HEK293 (cell line): ENCODE measurements around the gene MAP3K15.

ENCODE experiments used
- CTCF ChIA-PET: fragments of 350-600 bp; formaldehyde crosslinking; extraction: SDS; loops from one replicate; lab custom pipeline; 2021; ENCODE audit warnings: antibody characterized with exemption; lab: Yijun Ruan, JAX
- POLR2A ChIA-PET: fragments of 300-600 bp; formaldehyde crosslinking; extraction: SDS; loops from one replicate; lab custom pipeline; 2020; ENCODE audit warnings: antibody characterized with exemption, inconsistent platforms; lab: Yijun Ruan, JAX
- H3K27ac ChIP-seq: fragments of 200-500 bp; sonication (Bioruptor generic); 2 replicates; pipeline ENCODE4 v1.5.1; 2014; ENCODE audit warnings: low read depth, low read length, control low read depth, inconsistent platforms; ENCODE audit errors: extremely low read depth
- H3K36me3 ChIP-seq, 2 experiments: fragments of 200-500 bp in 1 of 2; sonication (Bioruptor generic) in 1 of 2; 1 replicate in 1 of 2; 2 replicates in 1 of 2; pipeline ENCODE4 v1.5.1; 2014 to 2017; ENCODE audit warnings: inconsistent platforms in 2 of 2, low read length in 2 of 2; ENCODE audit not compliant: control insufficient read depth in 2 of 2, insufficient read depth in 1 of 2
- H3K4me1 ChIP-seq: fragments of 200-500 bp; sonication (Bioruptor generic); 2 replicates; pipeline ENCODE4 v1.5.1; 2014; ENCODE audit warnings: mild to moderate bottlenecking, low read length, inconsistent platforms; ENCODE audit not compliant: control insufficient read depth, insufficient read depth
- H3K4me3 ChIP-seq: 2 replicates; pipeline ENCODE4 v1.5.1; 2011; ENCODE audit warnings: low read depth, mild to moderate bottlenecking, control low read depth, low read length, moderate library complexity
- H3K9me3 ChIP-seq: fragments of 200-500 bp; sonication (Bioruptor generic); 2 replicates; pipeline ENCODE4 v1.5.1; 2014; ENCODE audit warnings: low read depth, low read length, inconsistent platforms; ENCODE audit not compliant: control insufficient read depth, insufficient read depth
- CTCF ChIP-seq: fragments of 450-650 bp; formaldehyde crosslinking; IDR thresholded peaks from 2 replicates; pipeline ENCODE4 v1.5.1; 2016; ENCODE audit warnings: missing biosample characterization, missing genetic modification characterization
- EGR2 ChIP-seq: fragments of 450-650 bp; formaldehyde crosslinking; IDR thresholded peaks from 2 replicates; pipeline ENCODE4 v1.5.1; 2016; ENCODE audit warnings: low read depth, missing biosample characterization, missing genetic modification characterization
- GLIS1 ChIP-seq: fragments of 450-650 bp; formaldehyde crosslinking; IDR thresholded peaks from 2 replicates; pipeline ENCODE4 v1.5.1; 2016; ENCODE audit warnings: missing biosample characterization, missing genetic modification characterization
- MZF1 ChIP-seq: fragments of 450-650 bp; formaldehyde crosslinking; IDR thresholded peaks from 2 replicates; pipeline ENCODE4 v1.5.1; 2017; ENCODE audit warnings: missing biosample characterization, missing genetic modification characterization, borderline replicate concordance
- OSR2 ChIP-seq: fragments of 450-650 bp; formaldehyde crosslinking; IDR thresholded peaks from 2 replicates; pipeline ENCODE4 v1.5.1; 2016; ENCODE audit warnings: missing biosample characterization, missing genetic modification characterization
- SP2 ChIP-seq: fragments of 450-650 bp; formaldehyde crosslinking; IDR thresholded peaks from 2 replicates; pipeline ENCODE4 v1.5.1; 2016; ENCODE audit warnings: missing biosample characterization, missing genetic modification characterization
- TRIM28 ChIP-seq: IDR thresholded peaks from 2 replicates; pipeline ENCODE4 v1.6.1; 2011; ENCODE audit warnings: low read length, control low read depth, borderline replicate concordance
- ZBTB17 ChIP-seq: fragments of 450-650 bp; formaldehyde crosslinking; IDR thresholded peaks from 2 replicates; pipeline ENCODE4 v1.5.1; 2016; ENCODE audit warnings: missing biosample characterization, missing genetic modification characterization
- ZBTB20 ChIP-seq: fragments of 450-650 bp; formaldehyde crosslinking; IDR thresholded peaks from 2 replicates; pipeline ENCODE4 v1.5.1; 2016; ENCODE audit warnings: missing biosample characterization, missing genetic modification characterization
- ZBTB48 ChIP-seq: fragments of 450-650 bp; formaldehyde crosslinking; IDR thresholded peaks from 2 replicates; pipeline ENCODE4 v1.5.1; 2016; ENCODE audit warnings: missing biosample characterization, missing genetic modification characterization
- ZBTB6 ChIP-seq: fragments of 450-650 bp; formaldehyde crosslinking; IDR thresholded peaks from 2 replicates; pipeline ENCODE4 v1.5.1; 2017; ENCODE audit warnings: missing biosample characterization, missing genetic modification characterization
- ZBTB8A ChIP-seq: fragments of 450-650 bp; formaldehyde crosslinking; IDR thresholded peaks from 2 replicates; pipeline ENCODE4 v1.5.1; 2016; ENCODE audit warnings: missing biosample characterization, missing genetic modification characterization
- ZIC2 ChIP-seq: fragments of 450-650 bp; formaldehyde crosslinking; IDR thresholded peaks from 2 replicates; pipeline ENCODE4 v1.5.1; 2016; ENCODE audit warnings: missing biosample characterization, missing genetic modification characterization
- ZNF138 ChIP-seq: fragments of 450-650 bp; formaldehyde crosslinking; IDR thresholded peaks from 2 replicates; pipeline ENCODE4 v1.5.1; 2016; ENCODE audit warnings: missing biosample characterization, missing genetic modification characterization, borderline replicate concordance
- ZNF169 ChIP-seq: fragments of 450-650 bp; formaldehyde crosslinking; IDR thresholded peaks from 2 replicates; pipeline ENCODE4 v1.5.1; 2016; ENCODE audit warnings: missing biosample characterization, missing genetic modification characterization
- ZNF335 ChIP-seq: fragments of 450-650 bp; formaldehyde crosslinking; conservative IDR thresholded peaks from 2 replicates; pipeline ENCODE4 v1.5.1; 2016; ENCODE audit warnings: missing biosample characterization, missing genetic modification characterization
- ZNF362 ChIP-seq: fragments of 450-650 bp; formaldehyde crosslinking; IDR thresholded peaks from 2 replicates; pipeline ENCODE4 v1.5.1; 2016; ENCODE audit warnings: missing biosample characterization, missing genetic modification characterization
- ZNF398 ChIP-seq: fragments of 450-650 bp; formaldehyde crosslinking; IDR thresholded peaks from 2 replicates; pipeline ENCODE4 v1.5.1; 2017; ENCODE audit warnings: missing biosample characterization, missing genetic modification characterization
- ZNF514 ChIP-seq: fragments of 450-650 bp; formaldehyde crosslinking; IDR thresholded peaks from 2 replicates; pipeline ENCODE4 v1.5.1; 2016; ENCODE audit warnings: missing biosample characterization, missing genetic modification characterization
- ZNF580 ChIP-seq: fragments of 450-650 bp; formaldehyde crosslinking; IDR thresholded peaks from 2 replicates; pipeline ENCODE4 v1.5.1; 2016; ENCODE audit warnings: missing biosample characterization, missing genetic modification characterization
- ZNF600 ChIP-seq: fragments of 450-650 bp; formaldehyde crosslinking; IDR thresholded peaks from 2 replicates; pipeline ENCODE4 v1.5.1; 2016; ENCODE audit warnings: missing biosample characterization, missing genetic modification characterization
- ZNF654 ChIP-seq: fragments of 450-650 bp; formaldehyde crosslinking; IDR thresholded peaks from 2 replicates; pipeline ENCODE4 v1.5.1; 2016; ENCODE audit warnings: low read depth, missing biosample characterization, missing genetic modification characterization
- ZSCAN16 ChIP-seq: fragments of 450-650 bp; formaldehyde crosslinking; IDR thresholded peaks from 2 replicates; pipeline ENCODE4 v1.5.1; 2016; ENCODE audit warnings: missing biosample characterization, missing genetic modification characterization

MAP3K15 gene

GRCh38 chrX:19372547-19373331 is 142.6 kb downstream of the MAP3K15 start:
- peaks cover 0 to 27% of the 10 kb centered on the region in 2 experiments; a peak in 2 of 3 replicates for H3K36me3 ChIP-seq
- no peaks in the 10 kb centered on the region for H3K9me3 ChIP-seq
- H3K4me1 ChIP-seq = 0 out of 2 replicates have a peak, but pooled peaks cover 3% of the 10 kb centered on the region
- ChIA-PET CTCF (interaction anchor here (0.6 to 4.1 kb wide), 15 partner anchors 15 to 746 kb away, joined by 3 to 35 read pairs (median 4); partner anchors contain the start of gene MAP3K15), POLR2A (no interaction called here)
- TF ChIP-seq ZBTB8A (tag by site-specific recombination) = peak; percentile 34; the same call in 1 of the 2 replicates
- no peak for TF ChIP-seq ZNF138 (tag by site-specific recombination)
- TF ChIP-seq ZNF169 (tag by site-specific recombination) = no peak
- no peak for TF ChIP-seq ZBTB6 (tag by site-specific recombination)
- TF ChIP-seq ZNF335 (tag by site-specific recombination) = peak; percentile 28; the same call in 1 of the 2 replicates
- 0 out of 2 replicates have a peak, but pooled peaks have one; percentile 17 for TF ChIP-seq ZBTB48 (tag by site-specific recombination)
- peak; percentile 47 for TF ChIP-seq ZNF398
- peak; percentile 24; the same call in 1 of the 2 replicates for TF ChIP-seq GLIS1 (tag by site-specific recombination)
- TF ChIP-seq ZSCAN16 (tag by site-specific recombination) = peak; percentile 95
- TF ChIP-seq ZIC2 (tag by site-specific recombination) = peak; percentile 42; the same call in 1 of the 2 replicates
- TF ChIP-seq EGR2 (tag by site-specific recombination) = peak; percentile 23; the same call in 1 of the 2 replicates
- no peak for TF ChIP-seq ZNF514 (tag by site-specific recombination)
- no peak for TF ChIP-seq SP2 (tag by site-specific recombination)
- H3K27ac ChIP-seq = no peak overlapping the region
- no peak overlapping the region; the same call in 1 of the 2 replicates for H3K4me3 ChIP-seq

GRCh38 chrX:19372170-19372546 is 143.2 kb downstream of the MAP3K15 start:
- ChIA-PET CTCF (interaction anchor here (0.5 to 4.1 kb wide), 18 partner anchors 12 to 746 kb away, joined by 3 to 35 read pairs (median 4); partner anchors contain the start of gene MAP3K15), POLR2A (no interaction called here)
- Histone ChIP-seq H3K4me3 (no peak overlapping the region), H3K4me1 (0 out of 2 replicates have a peak, but pooled peaks cover 3% of the 10 kb centered on the region), H3K36me3 (peaks cover 0 to 24% of the 10 kb centered on the region in 2 experiments; a peak in 2 of 3 replicates), H3K9me3 (no peaks in the 10 kb centered on the region), H3K27ac (no peak overlapping the region)
- TF ChIP-seq ZNF654 (tag by site-specific recombination) (peak; percentile 72), ZNF362 (tag by site-specific recombination) (0 out of 2 replicates have a peak, but pooled peaks have one; percentile 61), ZNF580 (tag by site-specific recombination) (no peak), ZBTB17 (tag by site-specific recombination) (peak; percentile 14; the same call in 1 of the 2 replicates), CTCF (tag by site-specific recombination) (peak; percentile 74), TRIM28 (0 out of 2 replicates have a peak, but pooled peaks have one; percentile 27), ZNF600 (tag by site-specific recombination) (0 out of 2 replicates have a peak, but pooled peaks have one; percentile 35), MZF1 (tag by site-specific recombination) (peak; percentile 74; the same call in 1 of the 2 replicates), OSR2 (no peak), ZBTB20 (tag by site-specific recombination) (peak; percentile 76)
